Measurements from ENCODE around the gene PLPPR4.

DNA sequence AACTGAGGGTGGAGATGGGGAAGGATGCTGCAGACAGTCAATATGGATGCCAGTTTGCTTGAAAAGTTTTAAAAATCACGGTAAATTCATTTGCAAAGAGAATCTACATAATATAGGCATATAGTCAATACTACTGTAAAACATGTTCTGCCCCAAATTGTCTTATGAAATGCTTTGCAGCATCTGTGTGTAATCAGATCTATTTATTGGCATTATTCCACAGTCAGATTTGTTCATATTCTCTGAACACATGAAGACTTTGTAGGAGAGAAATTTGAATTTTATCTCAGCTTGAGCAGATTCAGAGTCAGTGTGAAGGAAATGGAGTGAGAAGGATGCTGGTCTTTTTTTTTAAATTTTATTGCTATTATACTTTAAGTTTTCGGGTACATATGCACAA is 88.5 kb downstream of the PLPPR4 start:
- TF ChIP-seq TAF1 (IDR thresholded peaks at IDR 0.05; ENCODE audit: borderline replicate concordance, insufficient read depth, low read length): no peak
- no peak for TF ChIP-seq SIN3A (IDR thresholded peaks at IDR 0.05; ENCODE audit: borderline replicate concordance, insufficient read depth, low read length)
- TF ChIP-seq, protein P1, sequence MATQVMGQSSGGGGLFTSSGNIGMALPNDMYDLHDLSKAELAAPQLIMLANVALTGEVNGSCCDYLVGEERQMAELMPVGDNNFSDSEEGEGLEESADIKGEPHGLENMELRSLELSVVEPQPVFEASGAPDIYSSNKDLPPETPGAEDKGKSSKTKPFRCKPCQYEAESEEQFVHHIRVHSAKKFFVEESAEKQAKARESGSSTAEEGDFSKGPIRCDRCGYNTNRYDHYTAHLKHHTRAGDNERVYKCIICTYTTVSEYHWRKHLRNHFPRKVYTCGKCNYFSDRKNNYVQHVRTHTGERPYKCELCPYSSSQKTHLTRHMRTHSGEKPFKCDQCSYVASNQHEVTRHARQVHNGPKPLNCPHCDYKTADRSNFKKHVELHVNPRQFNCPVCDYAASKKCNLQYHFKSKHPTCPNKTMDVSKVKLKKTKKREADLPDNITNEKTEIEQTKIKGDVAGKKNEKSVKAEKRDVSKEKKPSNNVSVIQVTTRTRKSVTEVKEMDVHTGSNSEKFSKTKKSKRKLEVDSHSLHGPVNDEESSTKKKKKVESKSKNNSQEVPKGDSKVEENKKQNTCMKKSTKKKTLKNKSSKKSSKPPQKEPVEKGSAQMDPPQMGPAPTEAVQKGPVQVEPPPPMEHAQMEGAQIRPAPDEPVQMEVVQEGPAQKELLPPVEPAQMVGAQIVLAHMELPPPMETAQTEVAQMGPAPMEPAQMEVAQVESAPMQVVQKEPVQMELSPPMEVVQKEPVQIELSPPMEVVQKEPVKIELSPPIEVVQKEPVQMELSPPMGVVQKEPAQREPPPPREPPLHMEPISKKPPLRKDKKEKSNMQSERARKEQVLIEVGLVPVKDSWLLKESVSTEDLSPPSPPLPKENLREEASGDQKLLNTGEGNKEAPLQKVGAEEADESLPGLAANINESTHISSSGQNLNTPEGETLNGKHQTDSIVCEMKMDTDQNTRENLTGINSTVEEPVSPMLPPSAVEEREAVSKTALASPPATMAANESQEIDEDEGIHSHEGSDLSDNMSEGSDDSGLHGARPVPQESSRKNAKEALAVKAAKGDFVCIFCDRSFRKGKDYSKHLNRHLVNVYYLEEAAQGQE (IDR thresholded peaks at IDR 0.05; ENCODE audit: insufficient read depth in 1 of 2, low read depth in 2 of 2, low read length in 2 of 2): no peak
